ENCODE measurements around the gene GIGYF2. TPM values are rescaled to one million over a fixed set of nuclear protein-coding genes. Genes with fewer than 3 reads are reported as not detected.

The GIGYF2 gene
- total and polyA plus RNA-seq, 2 of the 13 experiments (the other 11 are each of a cell fraction or from before 2014, with no cell fraction given): 44.9 to 73.5 TPM

DNA sequence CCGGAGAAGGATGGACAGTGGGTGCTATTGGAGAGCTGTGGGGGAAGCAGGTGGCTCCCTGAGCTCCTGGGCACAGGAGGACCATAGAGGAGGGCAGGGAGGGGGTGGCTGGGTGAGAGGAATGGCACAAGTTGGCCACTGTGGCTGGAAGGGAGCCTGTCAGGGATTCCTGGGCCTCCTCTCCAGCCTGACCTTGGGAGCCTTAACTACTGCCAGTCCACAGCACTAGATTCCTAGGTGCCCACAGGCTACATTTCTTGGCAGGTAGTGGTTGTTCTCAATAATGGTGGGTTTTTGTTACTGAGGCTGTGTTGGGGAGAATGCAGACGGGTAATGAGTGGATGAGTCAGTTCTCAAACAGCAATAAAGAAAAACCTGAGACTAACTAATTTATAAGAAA is 37.8 kb upstream of the GIGYF2 start:
- no peaks in the 10 kb centered on the region for H3K79me2 ChIP-seq (ENCODE audit: insufficient read depth, low read length)
- H3K36me3 ChIP-seq (replicated peaks in 1 of 2; ENCODE audit: control insufficient read depth in 1 of 2, insufficient read depth in 2 of 2, low read length in 2 of 2): no peaks in the 10 kb centered on the region
- in situ Hi-C loops (cut with HindIII; ENCODE audit: extremely low pct_ligation_motif_present, low pct_unique_long_range_greater_than_20kb) (no loop called here), intact Hi-C loops (cut with micrococcal nuclease; ENCODE audit: unreplicated experiment) (no loop called here)
- no peaks in the 10 kb centered on the region for H3K27me3 ChIP-seq (ENCODE audit: control insufficient read depth in 1 of 2, insufficient read depth in 2 of 2, low read length in 2 of 2)
- BruUV-seq (replicated peaks): no TSS peak
- H3K4me3 ChIP-seq (replicated peaks in 1 of 3; ENCODE audit: insufficient read depth in 1 of 3, low read depth in 2 of 3, low read length in 3 of 3): no peak overlapping the region
- no peak for DNase-seq (ENCODE audit: low spot score)
- no peaks in the 10 kb centered on the region for H4K20me1 ChIP-seq (ENCODE audit: insufficient read depth, low read length)
- H3K4me2 ChIP-seq (ENCODE audit: low read depth, low read length): no peak overlapping the region
- POLR2A ChIA-PET: no interaction called here
- H3K9ac ChIP-seq (ENCODE audit: insufficient read depth, low read depth, low read length): no peak overlapping the region
- H3K27ac ChIP-seq (ENCODE audit: extremely low read length, insufficient read depth, low read length): no peak overlapping the region
- TF ChIP-seq SOX13 (IDR thresholded peaks at IDR 0.05) (no peak), SOX13 (CRISPR knock-in tag; conservative IDR thresholded peaks at IDR 0.05 in 1 of 2, IDR thresholded peaks at IDR 0.05 in 1 of 2) (no peak), AHR (CRISPR knock-in tag; IDR thresholded peaks at IDR 0.05) (no peak), ARID2 (CRISPR knock-in tag; IDR thresholded peaks at IDR 0.05; ENCODE audit: borderline replicate concordance) (no peak)
- TF ChIP-seq, protein P1, sequence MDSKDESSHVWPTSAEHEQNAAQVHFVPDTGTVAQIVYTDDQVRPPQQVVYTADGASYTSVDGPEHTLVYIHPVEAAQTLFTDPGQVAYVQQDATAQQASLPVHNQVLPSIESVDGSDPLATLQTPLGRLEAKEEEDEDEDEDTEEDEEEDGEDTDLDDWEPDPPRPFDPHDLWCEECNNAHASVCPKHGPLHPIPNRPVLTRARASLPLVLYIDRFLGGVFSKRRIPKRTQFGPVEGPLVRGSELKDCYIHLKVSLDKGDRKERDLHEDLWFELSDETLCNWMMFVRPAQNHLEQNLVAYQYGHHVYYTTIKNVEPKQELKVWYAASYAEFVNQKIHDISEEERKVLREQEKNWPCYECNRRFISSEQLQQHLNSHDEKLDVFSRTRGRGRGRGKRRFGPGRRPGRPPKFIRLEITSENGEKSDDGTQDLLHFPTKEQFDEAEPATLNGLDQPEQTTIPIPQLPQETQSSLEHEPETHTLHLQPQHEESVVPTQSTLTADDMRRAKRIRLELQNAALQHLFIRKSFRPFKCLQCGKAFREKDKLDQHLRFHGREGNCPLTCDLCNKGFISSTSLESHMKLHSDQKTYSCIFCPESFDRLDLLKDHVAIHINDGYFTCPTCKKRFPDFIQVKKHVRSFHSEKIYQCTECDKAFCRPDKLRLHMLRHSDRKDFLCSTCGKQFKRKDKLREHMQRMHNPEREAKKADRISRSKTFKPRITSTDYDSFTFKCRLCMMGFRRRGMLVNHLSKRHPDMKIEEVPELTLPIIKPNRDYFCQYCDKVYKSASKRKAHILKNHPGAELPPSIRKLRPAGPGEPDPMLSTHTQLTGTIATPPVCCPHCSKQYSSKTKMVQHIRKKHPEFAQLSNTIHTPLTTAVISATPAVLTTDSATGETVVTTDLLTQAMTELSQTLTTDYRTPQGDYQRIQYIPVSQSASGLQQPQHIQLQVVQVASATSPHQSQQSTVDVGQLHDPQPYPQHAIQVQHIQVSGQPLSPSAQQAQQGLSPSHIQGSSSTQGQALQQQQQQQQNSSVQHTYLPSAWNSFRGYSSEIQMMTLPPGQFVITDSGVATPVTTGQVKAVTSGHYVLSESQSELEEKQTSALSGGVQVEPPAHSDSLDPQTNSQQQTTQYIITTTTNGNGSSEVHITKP (CRISPR knock-in tag; IDR thresholded peaks at IDR 0.05; ENCODE audit: low read depth): no peak
- TF ChIP-seq, protein P2, sequence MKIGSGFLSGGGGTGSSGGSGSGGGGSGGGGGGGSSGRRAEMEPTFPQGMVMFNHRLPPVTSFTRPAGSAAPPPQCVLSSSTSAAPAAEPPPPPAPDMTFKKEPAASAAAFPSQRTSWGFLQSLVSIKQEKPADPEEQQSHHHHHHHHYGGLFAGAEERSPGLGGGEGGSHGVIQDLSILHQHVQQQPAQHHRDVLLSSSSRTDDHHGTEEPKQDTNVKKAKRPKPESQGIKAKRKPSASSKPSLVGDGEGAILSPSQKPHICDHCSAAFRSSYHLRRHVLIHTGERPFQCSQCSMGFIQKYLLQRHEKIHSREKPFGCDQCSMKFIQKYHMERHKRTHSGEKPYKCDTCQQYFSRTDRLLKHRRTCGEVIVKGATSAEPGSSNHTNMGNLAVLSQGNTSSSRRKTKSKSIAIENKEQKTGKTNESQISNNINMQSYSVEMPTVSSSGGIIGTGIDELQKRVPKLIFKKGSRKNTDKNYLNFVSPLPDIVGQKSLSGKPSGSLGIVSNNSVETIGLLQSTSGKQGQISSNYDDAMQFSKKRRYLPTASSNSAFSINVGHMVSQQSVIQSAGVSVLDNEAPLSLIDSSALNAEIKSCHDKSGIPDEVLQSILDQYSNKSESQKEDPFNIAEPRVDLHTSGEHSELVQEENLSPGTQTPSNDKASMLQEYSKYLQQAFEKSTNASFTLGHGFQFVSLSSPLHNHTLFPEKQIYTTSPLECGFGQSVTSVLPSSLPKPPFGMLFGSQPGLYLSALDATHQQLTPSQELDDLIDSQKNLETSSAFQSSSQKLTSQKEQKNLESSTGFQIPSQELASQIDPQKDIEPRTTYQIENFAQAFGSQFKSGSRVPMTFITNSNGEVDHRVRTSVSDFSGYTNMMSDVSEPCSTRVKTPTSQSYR (CRISPR knock-in tag; IDR thresholded peaks at IDR 0.05; ENCODE audit: borderline replicate concordance): no peak
- TF ChIP-seq, protein P3, sequence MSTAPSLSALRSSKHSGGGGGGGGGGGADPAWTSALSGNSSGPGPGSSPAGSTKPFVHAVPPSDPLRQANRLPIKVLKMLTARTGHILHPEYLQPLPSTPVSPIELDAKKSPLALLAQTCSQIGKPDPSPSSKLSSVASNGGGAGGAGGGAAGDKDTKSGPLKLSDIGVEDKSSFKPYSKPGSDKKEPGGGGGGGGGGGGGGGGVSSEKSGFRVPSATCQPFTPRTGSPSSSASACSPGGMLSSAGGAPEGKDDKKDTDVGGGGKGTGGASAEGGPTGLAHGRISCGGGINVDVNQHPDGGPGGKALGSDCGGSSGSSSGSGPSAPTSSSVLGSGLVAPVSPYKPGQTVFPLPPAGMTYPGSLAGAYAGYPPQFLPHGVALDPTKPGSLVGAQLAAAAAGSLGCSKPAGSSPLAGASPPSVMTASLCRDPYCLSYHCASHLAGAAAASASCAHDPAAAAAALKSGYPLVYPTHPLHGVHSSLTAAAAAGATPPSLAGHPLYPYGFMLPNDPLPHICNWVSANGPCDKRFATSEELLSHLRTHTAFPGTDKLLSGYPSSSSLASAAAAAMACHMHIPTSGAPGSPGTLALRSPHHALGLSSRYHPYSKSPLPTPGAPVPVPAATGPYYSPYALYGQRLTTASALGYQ (CRISPR knock-in tag; IDR thresholded peaks at IDR 0.05): no peak
- WGBS (ENCODE audit: low lambda C conversion rate): 77% methylated on average over 2 of the region's 2 CpGs
- H3K9me3 ChIP-seq (ENCODE audit: low read length): no peaks in the 10 kb centered on the region
- ATAC-seq: no peak
- CTCF ChIA-PET (ENCODE audit: low intra/inter-chr PET ratio, low total read pairs): no interaction called here
- no peak for FAIRE-seq
- peaks cover 15% of the 10 kb centered on the region; the same call in 1 of the 2 replicates for H3K4me1 ChIP-seq (ENCODE audit: insufficient read depth, low read length)
- no peak overlapping the region for H2AFZ ChIP-seq (ENCODE audit: low read length)
